ENCODE results near the gene RLN3.

Gene RLN3

GRCh38 chr19:14056069-14056666, 28.2 kb downstream of the RLN3 start:
- DNase-seq: no peak

DNA sequence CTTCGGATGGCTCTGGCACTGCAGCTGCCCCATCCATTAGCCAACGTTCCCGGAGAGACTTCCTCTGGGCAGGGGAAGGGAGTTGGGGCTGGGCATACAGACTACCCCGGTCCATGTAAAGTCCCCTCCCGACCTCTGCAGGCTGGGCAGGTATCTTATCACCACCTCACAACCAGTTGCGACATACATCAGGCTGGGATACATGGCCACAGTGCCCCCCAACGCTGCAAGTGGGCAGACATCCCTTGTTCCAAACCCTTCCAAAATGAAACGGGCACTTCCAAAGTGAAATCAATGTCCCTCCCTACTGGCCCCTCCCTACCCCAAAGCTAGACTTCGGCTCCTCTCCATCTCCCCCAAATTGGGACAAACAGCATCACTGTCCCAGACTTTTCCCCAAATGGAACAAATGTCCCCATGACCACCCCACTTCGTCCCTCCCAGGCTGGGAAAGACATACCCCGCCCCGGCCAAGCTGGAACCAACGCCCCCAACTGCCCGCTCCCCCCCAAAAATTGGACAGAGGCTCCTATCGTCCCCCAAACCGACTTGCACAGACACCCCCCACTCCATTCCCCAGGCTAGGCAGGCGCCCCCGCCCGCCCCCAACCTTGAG, 28.9 kb downstream of the RLN3 start:
- DNase-seq: no peak

GRCh38 chr19:14058182-14059092, 30.5 kb downstream of the RLN3 start:
- no peak for DNase-seq

- peak; percentile 43 for DNase-seq
Observed at GRCh38 chr19:14059093-14059480, 31.1 kb downstream of the RLN3 start.

DNA sequence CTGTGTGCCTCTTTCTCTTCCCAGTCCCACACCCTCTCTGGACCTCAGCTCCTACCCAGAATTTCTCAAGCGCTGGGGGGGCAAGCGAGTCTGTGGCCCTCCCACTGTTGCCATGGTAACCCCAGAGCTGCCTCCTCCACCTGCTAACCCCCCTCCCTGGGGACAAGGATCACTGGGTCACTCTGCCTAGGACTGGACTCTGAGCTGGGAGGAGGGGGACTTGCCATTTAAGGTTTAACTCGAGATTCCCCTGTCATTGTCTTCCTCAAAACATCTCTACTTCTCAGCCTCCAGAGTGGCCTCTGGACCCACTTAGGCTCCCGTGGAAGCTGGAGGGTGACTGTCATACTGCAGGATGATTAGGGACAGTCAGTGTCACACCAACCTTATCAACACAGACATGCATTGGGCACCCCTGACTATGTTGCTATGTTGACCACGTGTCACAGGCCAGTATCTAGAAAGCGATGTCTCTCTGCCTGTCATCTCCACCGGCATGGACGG, 31.8 kb downstream of the RLN3 start:
- no peak for DNase-seq

- DNase-seq: no peak
Observed at GRCh38 chr19:14061081-14061749, 33.3 kb downstream of the RLN3 start.

DNA sequence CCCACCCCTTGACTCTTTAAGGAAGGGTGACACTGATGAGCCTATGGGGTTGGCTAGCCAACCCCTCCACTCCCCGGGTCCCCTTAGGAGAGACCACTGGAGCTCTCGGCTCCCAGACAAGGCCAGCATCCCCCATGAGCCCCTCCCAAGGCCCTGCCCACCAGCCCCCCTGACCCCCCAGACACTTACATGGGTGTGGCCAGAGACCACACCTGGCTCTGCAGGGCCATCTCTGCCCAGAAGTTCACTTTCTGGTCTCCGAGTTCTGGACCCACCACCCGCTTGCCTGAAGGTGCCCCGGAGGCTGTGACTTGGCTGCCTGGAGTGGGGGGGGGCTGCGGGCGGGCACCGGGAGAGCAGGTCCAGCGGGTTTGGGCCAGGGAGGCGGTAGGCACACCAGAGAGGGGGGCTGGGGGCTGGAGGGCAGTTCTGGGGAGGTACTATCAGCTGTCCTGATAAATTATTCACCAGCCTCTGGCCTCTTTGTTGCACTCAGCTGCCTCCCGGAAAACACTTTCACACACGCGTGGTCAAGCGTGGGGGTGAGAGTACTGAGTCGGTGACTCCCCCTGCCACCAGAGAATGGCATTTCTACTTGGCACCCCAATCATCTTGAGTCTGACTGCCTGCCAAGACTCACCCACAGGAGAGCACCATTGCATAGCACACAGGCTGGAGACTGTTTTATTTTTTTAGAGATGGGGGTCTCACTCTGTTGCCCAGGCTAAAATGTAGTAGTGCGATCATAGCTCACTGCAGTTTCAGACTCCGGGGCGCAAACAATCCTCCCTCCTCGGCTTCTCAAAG, 34.0 kb downstream of the RLN3 start, which contains the start of gene PALM3:
TSS of gene PALM3 (minus strand) at position 326 of the 807 bp plus-strand sequence. CDS start at position 230, 96 bp downstream.
- DNase-seq: no peak

- no peak for DNase-seq
Observed at GRCh38 chr19:14062558-14062855, 34.6 kb downstream of the RLN3 start.

DNA sequence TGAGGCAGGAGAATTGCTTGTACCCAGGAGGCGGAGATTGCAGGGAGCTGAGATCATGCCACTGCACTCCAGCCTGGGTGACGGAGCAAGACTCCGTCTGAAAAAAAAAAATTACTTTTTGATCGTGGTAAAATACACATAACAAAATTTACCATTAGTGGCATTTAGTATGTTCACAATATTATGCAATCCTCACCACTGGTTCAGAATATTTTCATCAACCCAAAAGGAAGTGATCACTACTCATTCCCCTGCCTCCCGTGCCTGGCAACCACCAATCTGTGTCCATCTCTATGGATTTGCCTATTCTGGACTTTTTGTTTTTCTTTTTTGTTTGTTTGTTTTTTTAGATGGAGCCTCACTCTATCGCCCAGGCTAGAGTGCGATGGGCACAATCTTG, 35.2 kb downstream of the RLN3 start:
- DNase-seq: no peak

- no peak for DNase-seq
Observed at GRCh38 chr19:14066134-14066533, 38.2 kb downstream of the RLN3 start.

DNA sequence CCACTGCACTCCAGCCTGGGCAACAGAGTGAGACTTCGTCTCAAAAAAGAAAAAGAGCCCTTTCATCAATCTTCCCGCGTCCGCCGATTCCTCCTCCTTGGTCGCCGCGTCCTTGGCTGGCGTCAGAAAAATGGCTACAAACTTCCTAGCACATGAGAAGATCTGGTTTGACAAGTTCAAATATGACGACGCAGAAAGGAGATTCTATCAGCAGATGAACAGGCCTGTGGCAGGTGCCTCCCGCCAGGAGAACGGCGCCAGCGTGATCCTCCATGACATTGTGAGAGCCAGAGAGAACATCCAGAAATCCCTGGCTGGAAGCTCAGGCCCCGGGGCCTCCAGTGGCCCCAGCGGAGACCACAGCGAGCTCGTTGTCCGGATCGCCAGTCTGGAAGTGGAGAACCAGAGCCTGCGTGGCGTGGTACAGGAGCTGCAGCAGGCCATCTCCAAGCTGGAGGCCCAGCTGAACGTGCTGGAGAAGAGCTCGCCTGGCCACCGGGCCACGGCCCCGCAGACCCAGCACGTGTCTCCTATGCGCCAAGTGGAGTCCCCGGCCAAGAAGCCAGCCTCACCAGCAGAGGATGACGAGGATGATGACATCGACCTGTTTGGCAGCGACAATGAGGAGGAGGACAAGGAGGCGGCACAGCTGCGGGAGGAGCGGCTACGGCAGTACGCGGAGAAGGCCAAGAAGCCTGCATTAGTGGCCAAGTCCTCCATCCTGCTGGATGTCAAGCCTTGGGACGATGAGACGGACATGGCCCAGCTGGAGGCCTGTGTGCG, 42.5 kb downstream of the RLN3 start:
- no peak for DNase-seq

DNA sequence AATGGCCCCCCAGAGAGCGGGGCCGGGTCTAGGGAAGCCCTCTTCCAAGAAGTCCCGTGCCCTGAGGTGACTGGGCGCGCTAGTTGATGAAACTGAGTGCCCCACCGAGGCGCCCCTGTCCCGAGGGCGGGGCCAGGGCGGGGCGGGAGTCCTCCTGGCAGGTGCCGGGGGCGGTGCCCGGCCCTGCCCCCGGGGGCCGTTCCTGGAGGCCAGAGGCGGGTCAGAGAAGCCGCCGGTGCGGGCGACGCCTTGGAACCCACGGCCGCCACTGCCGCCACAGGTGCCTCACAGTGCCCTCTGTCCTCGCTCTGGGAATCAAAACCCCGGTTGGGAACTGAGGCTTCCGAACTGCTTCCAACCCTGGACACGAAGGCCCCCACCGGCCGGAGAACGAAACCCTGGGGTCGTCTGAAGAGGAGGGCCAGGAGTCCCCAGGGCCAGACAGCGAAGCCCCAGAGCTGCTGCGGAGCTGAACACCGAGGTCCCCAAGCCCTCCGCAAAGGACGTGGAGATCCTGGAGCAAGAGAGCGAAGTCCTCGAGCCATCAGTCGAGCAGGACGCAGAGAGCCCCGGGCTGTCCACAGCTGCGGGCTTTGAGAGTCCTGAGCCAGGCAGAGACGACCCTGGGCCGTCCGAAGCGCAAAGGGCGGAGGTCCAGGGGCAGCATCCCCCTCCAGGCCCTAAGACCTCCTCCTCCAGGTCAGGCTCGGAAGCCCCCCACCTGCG, 44.8 kb downstream of the RLN3 start, which contains the start of gene MISP3:
TSS of gene MISP3 (plus strand) at position 252 of the 726 bp plus-strand sequence. CDS start 524 bp downstream, outside the sequence.
- DNase-seq: no peak

DNA sequence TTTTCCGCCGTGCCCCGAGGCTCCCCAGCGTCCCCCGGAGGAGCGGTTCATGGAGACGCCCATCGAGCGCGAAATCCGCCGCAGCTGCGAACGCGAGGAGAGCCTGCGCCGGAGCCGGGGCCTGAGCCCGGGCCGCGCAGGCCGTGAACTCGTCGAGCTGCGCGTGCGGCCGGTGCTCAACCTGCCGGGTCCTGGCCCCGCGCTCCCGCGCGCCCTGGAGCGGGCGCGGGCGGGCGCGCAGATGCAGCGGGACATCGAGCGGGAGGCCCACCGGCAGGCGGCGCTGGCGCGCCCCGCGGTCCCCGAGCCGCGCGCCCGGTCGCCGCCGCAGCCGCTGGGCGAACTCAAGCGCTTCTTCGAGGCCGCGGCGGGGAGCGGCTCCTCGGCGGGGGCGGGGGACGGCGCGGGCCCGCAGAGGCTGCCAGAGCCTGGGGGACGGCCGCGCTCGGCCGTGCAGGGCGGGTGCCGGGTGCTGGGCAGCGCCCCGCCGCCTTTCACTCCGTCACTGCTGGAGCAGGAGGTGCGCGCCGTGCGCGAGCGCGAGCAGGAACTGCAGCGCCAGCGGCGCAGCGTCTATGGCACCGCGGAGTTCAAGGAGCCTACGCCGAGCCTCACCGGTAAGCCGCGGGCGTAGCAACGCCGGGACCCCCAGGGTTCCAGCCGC, 45.4 kb downstream of the RLN3 start:
- DNase-seq: peak; percentile 63

- DNase-seq: no peak
Observed at GRCh38 chr19:14073925-14074838, 46.2 kb downstream of the RLN3 start.

DNA sequence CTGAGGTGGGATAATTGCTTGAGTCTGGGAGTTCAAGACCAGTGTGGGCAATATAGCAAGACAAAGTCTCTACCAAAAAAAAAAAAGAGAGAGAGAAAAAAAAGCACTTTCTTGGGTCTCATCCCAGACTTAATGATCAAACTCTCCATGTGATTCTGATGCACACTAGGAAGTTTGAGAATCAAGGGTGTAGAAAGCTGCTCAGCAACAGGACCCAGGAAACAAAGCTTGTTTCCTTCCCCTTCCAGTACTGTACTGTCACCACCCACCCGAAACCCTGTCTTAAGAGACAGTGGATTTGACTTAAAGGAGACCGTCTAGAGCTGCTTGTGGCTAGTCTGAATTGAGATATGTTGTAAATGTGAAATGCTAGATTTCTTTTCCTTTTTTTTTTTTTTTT, 50.5 kb downstream of the RLN3 start:
- no peak for DNase-seq

Data from activated CD4-positive, alpha-beta T cell treated with anti-CD3 and anti-CD28 coated beads for 1 hour (primary cell).